Activated effector memory CD4-positive, alpha-beta T cell treated with anti-CD3 and anti-CD28 coated beads, Interleukin-2, amount 50 U/mL, for 16 hours (primary cell): ENCODE data around the gene DCHS2.
"Not testable (repeated sequence)": the region's sequence is repeated elsewhere in the genome, so short reads cannot be mapped to it uniquely, and the experiment has no call there.

Experiments used
- DNase-seq: peaks from one replicate; pipeline ENCODE4 v3.0.0-alpha.2; 2020

DCHS2 gene

DNA sequence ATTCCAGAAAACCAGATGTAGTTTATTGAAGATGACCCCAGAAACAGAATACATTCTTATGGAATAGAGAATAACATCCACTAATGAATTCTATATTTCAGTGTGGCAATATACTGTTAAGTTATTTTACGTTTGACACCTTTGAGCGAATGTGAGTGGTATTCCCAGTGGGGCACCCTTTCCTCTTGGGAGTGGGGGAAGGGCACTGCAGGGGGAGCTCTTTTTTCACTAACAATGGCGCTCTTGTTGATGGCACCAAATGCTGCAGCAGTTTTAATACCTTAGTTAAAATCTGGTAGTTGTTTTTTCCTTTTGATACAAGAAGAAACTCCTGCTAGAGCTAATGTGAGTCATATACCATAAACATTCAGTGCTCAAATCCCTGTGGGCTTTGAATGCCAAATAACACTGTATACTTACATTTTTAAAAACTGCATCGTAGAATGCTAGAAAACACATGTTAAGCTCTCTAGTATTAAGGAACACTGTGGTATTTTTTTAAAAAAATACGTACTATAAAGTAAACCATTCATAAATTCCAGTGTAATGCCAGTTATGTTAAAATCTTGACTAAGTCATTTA, 178.5 kb downstream of the DCHS2 start:
- DNase-seq: no peak

DNA sequence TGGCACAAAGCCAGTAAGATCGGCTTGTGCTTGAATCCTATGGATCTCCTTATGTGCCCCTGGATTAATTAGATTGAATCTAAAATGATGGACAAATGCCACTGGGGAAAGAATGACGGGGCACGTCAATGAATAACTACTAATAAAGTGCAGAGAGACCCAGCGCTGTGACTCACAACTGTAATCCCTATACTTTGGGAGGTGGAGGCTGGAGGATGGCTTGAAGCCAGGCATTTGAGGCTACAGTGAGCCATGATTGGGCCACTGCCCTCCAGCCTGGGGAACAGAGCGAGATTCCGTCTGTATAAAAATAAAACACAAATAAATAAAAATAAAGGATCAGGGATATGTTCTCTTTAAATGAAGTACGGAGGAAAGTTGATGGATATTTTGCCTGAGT, 179.4 kb downstream of the DCHS2 start:
- DNase-seq: no peak

DNA sequence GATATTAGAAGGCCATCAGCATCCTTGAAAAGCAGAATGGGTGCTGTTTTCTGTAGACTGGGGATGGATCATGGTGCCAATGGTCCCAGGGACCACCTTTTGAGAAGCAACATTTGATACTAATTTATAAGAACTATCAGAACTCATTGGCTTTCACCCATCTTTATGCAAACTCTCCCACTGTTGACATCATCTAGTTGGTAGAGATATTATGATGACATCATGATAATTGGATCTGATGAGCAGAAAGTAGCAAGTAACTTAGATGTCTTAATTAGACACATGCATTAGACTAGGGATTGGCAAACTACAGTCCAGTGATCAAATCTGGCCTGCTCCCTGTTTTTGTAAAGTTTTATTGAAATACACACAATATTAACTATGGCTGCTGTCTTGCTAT, 181.0 kb downstream of the DCHS2 start:
- DNase-seq: no peak

GRCh38 chr4:154308207-154308606, 183.4 kb downstream of the DCHS2 start:
- no peak for DNase-seq

- DNase-seq: no peak
Measured at GRCh38 chr4:154307451-154307850, 184.1 kb downstream of the DCHS2 start.

DNA sequence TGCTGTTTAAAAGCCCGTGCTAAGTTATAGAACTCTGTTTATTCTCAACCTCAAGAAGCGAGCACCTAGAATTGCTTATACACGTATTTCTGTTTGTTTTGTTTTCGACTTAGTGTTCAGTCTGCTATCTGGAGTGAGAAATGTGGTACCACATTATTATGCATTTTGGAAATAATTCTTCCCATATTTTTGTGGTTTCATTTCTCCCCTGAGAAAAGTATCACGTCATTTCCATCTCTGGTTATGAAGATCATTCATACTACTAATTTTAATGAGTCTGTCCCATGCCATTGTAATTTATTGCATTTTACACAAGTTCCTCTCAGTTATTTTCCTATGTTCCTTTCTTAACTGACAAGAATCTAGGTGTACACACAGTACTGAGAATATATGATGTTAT, 186.0 kb downstream of the DCHS2 start:
- no peak for DNase-seq

DNA sequence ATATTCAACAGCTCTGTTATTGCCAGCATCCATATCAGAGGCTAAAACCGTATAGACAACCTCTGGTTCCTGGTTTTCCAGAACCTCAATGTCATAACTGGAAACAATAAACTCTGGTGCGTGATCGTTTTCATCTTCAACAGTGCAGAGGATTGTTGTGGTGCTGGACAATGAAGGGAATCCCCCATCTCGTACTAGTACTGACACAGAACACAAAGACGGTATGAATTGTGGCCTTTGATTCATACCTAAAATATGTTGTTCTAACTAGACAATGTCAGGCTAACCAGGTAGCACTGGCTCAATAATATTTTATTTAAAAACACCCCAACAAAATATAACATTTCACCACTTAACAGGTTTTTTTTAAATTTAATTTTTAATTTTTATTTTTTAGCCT, 186.9 kb downstream of the DCHS2 start:
- no peak for DNase-seq

- DNase-seq: no peak
Measured at GRCh38 chr4:154294652-154295350, 196.8 kb downstream of the DCHS2 start.

- no peak for DNase-seq
Measured at GRCh38 chr4:154293427-154293826, 198.2 kb downstream of the DCHS2 start.

DNA sequence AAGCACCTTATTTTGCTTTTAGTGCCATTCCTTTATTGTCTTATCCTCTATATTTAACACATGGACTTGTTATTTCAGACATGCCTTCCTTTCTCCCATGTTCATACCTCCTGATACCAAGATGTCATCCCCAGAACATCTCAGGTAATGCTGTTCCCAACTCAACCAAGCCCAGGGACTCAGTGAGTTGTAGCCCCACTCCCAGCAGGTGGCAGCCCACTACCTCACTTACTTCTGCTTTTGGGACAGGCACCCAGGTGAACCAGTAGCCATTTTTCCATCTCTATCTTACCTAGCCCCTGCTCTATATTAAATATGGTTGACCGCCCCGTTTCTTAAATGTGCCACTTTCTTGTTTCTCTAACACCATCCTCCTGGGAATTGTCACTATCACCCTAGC, 199.0 kb downstream of the DCHS2 start:
- no peak for DNase-seq

DNA sequence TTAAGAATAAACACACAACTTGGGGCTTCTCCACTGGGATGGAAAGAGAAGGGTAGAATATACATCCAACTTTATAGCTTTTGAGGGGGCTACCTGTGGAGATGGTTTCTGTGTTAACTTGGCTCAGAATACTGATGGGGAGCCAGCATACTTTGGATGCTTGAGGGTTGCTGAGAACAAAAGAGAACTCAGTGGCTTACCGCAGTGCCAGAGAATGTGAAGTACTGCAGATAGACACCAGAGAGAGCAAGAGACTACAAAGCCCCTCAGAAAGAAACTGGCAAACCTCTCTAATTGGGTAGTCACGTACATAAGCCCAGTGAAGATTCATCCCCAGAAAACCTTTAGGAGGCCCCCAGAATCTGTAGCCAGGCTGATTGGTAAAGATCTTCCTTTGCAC, 214.4 kb downstream of the DCHS2 start:
- no peak for DNase-seq

- DNase-seq: no peak
Measured at GRCh38 chr4:154276496-154276895, 215.1 kb downstream of the DCHS2 start.

GRCh38 chr4:154254999-154255398, 236.6 kb downstream of the DCHS2 start:
- DNase-seq: no peak

GRCh38 chr4:154234576-154234975, 257.0 kb downstream of the DCHS2 start:
- DNase-seq: no peak

DNA sequence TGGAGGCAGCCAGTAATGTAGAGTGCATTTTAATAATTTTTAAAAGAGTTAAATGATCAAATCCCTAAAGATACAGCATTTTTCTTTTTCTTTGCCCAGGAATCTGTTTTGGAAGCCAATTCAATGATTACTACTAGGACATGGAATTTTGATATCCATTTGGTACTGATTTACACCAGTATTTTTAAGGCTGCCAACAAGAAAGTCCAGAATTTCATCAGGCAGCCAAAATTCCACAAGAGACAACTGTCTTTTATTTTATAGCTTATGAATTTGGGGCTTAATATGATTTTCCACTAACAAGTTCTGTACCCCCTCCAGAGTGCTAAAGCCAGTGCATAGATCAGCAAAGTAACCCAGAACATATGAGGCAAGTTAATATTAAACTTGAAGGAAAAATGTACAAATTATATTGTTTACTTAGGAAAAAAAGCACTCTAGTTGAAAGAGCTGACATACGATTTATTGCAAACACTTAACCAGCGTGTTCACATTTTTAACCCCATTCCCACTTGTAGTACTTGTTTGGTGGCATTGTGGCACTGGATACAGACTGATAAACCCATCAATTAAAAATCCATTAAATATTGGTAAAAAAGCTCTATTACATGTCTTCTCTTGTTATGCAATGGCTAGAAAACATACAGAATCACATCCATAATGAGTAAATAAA, 259.7 kb downstream of the DCHS2 start:
- no peak for DNase-seq

DNA sequence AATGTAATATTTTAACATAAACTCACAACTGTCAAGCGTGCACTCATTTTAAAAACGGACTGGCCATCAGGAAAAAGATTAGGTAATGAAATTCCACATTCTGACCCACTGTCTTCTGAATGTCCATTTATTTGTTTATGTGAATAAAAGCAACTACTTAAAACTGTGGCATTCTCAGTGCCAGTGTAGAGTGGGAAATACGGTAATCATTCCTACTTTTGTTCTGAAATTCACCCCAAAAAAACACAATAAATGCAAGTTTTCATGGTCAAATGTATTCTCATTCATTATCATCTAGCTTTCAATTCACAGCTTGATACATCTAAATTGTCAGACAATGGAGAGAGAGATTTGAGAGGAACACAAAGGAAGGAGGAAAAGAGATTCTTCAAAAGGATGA, 260.9 kb downstream of the DCHS2 start:
- DNase-seq: no peak

DNA sequence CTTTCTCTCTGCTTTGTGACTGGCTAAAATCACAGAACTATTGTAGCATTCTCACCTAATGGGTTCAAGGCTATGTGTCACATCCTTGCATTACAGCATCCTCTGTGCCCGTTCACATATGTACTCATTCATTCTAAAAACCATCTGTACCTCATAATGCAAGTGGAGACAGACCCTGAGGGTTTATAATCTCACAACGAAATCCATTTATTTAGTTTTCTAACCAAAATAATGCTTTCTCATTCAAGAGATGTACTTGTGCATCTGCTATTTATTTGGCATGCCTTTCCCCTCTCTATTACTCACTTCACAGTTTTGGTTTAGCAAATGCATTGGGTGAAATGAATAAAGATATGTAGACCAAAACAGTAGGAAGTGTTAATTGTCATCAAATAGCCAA, 261.5 kb downstream of the DCHS2 start:
- DNase-seq: no peak

DNA sequence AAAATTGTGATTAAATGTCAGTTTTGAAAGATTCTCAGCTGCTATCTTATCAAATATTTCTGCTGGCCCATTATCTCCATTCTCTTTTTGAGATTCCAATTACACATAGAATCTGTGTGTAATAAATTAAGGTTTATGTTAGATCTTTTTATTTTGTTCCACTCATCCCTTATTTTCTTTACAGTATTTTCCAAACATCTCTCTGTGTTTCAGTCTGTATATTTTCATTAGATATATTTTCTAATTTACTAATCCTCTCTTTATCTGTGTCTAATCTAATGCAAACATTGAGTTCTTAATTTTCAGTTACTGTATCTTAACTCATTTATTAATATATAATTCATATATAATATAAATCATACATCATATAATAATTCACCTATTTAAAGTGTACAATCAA, 268.7 kb downstream of the DCHS2 start:
- no peak for DNase-seq

- DNase-seq: no peak
Measured at GRCh38 chr4:154218051-154218450, 273.5 kb downstream of the DCHS2 start.

- not testable (repeated sequence) for DNase-seq
Measured at GRCh38 chr4:154217384-154217783, 274.2 kb downstream of the DCHS2 start.

- DNase-seq: no peak
Measured at GRCh38 chr4:154211506-154211905, 280.1 kb downstream of the DCHS2 start.

GRCh38 chr4:154208424-154208823, 283.2 kb downstream of the DCHS2 start:
- DNase-seq: no peak

GRCh38 chr4:154205471-154205870, 286.1 kb downstream of the DCHS2 start:
- DNase-seq: no peak

DNA sequence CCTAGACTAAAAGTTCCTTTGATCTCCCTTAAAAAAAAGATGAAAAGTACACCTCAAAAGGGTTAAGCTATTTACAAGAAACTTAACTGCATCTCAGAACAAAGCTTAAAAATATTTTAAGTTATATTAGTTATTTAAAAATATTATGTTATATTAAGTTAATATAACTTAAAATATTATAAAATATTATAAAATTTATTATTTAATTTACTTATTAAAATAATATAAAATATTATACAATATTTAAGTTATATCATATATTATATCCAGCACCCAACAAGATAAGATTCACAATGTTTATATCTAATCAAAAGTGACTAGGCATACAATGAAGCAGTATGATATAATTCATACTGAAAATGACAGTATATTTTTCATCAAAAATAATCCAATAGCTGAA, 296.9 kb downstream of the DCHS2 start:
- DNase-seq: no peak

DNA sequence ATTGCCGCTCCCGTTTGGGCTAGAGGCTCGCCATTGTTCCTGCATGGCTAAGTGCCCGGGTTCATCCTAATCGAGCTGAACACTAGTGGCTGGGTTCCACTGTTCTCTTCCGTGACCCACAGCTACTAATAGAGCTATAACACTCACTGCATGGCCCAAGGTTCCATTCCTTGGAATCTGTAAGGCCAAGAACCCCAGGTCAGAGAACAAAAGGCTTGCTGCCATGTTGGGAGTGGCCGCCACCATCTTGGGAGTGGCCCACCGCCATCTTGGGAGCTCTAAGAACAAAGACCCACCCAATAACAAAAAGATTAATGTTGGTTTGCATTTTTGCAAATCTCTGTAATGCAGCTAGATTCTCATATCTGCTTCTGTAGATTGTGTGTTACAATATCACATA, 299.0 kb downstream of the DCHS2 start:
- DNase-seq: no peak
